ENCODE measurements around the gene CACNG6. TPM values are rescaled to one million over a fixed set of nuclear protein-coding genes. Genes with fewer than 3 reads are reported as not detected.

Gene CACNG6
- total RNA-seq, 1 donor from 2014 or later = not detected

GRCh38 chr19:54041969-54042606, 50.7 kb downstream of the CACNG6 start:
- no peak for DNase-seq (ENCODE audit: low spot score)

- no peak for DNase-seq (ENCODE audit: low spot score)
Measured at GRCh38 chr19:54042989-54043388, 51.6 kb downstream of the CACNG6 start.

GRCh38 chr19:54045771-54046170, 54.3 kb downstream of the CACNG6 start:
- no peak for DNase-seq (ENCODE audit: low spot score)

- DNase-seq (ENCODE audit: low spot score) = no peak
Measured at GRCh38 chr19:54047616-54048015, 56.2 kb downstream of the CACNG6 start.

Other genes starting within 250 kb of the CACNG6 start
- gene NLRP12, start 167.3 kb upstream of the CACNG6 start, total RNA-seq = 4.4 TPM
- gene MYADM, start 123.8 kb upstream of the CACNG6 start, total RNA-seq = 270 TPM
- gene PRKCG, start 109.4 kb upstream of the CACNG6 start, total RNA-seq = not detected
- gene CACNG7, start 82.4 kb upstream of the CACNG6 start, total RNA-seq = not detected
- not detected for gene CACNG8, start 28.7 kb upstream of the CACNG6 start, total RNA-seq
- gene VSTM1, start 72.3 kb downstream of the CACNG6 start, total RNA-seq = not detected
- not detected for gene TARM1, start 89.7 kb downstream of the CACNG6 start, total RNA-seq
- 6.6 TPM for gene OSCAR, start 109.2 kb downstream of the CACNG6 start, total RNA-seq
- gene NDUFA3, start 111.2 kb downstream of the CACNG6 start, total RNA-seq = 113 TPM
- 16.7 TPM for gene TFPT, start 124.0 kb downstream of the CACNG6 start, total RNA-seq
- 45.5 TPM for gene PRPF31, start 124.1 kb downstream of the CACNG6 start, total RNA-seq
- 31.5 TPM for gene CNOT3, start 146.1 kb downstream of the CACNG6 start, total RNA-seq
- gene LENG1, start 168.1 kb downstream of the CACNG6 start, total RNA-seq = 4.4 TPM
- 1.6 TPM for gene TMC4, start 181.5 kb downstream of the CACNG6 start, total RNA-seq
- 40.9 TPM for gene MBOAT7, start 197.9 kb downstream of the CACNG6 start, total RNA-seq
- 24.6 TPM for gene TSEN34, start 199.7 kb downstream of the CACNG6 start, total RNA-seq
- 923 TPM for gene RPS9, start 209.2 kb downstream of the CACNG6 start, total RNA-seq
- 50.5 TPM for gene LILRB3, start 231.4 kb downstream of the CACNG6 start, total RNA-seq

Data from mesenteric fat pad (tissue), 1 donor.